Measurements from ENCODE around the gene TRIM51.
A peak's percentile ranks its signal among the peaks of the same experiment; 100 is the strongest.
"Not testable (repeated sequence)": the region's sequence is repeated elsewhere in the genome, so short reads cannot be mapped to it uniquely, and the experiment has no call there.

TRIM51 gene

GRCh38 chr11:55882997-55883396, at the start of gene TRIM51:
Gene TRIM51 (plus strand): TSS chr11:55883297. CDS start chr11:55885429, 2,132 bp downstream.
- not testable (repeated sequence) for H3K27ac ChIP-seq

GRCh38 chr11:55838452-55838851, 44.6 kb upstream of the TRIM51 start, which contains the start of gene OR5D16:
Gene OR5D16 (plus strand): TSS chr11:55838752. CDS start chr11:55838752, 0 bp downstream.
- no peak for TF ChIP-seq ZFX (IDR thresholded peaks at IDR 0.05; ENCODE audit: borderline replicate concordance)
- TF ChIP-seq CTCF (IDR thresholded peaks at IDR 0.05) = no peak
- no peak within 1 kb of the TSS for H3K27ac ChIP-seq

- H3K27ac ChIP-seq = no peak overlapping the region
- TF ChIP-seq CTCF (IDR thresholded peaks at IDR 0.05) = no peak
- TF ChIP-seq ZFX (IDR thresholded peaks at IDR 0.05; ENCODE audit: borderline replicate concordance) = no peak
These were observed 35.6 kb upstream of the TRIM51 start for GRCh38 chr11:55847453-55847852.

GRCh38 chr11:55849037-55849436, 34.1 kb upstream of the TRIM51 start:
- TF ChIP-seq ZFX (IDR thresholded peaks at IDR 0.05; ENCODE audit: borderline replicate concordance) (no peak), CTCF (IDR thresholded peaks at IDR 0.05) (no peak)
- no peak overlapping the region for H3K27ac ChIP-seq

GRCh38 chr11:55852141-55852540, 31.0 kb upstream of the TRIM51 start:
- H3K27ac ChIP-seq = no peak overlapping the region
- TF ChIP-seq CTCF (IDR thresholded peaks at IDR 0.05) (no peak), ZFX (IDR thresholded peaks at IDR 0.05; ENCODE audit: borderline replicate concordance) (no peak)

GRCh38 chr11:55854704-55855103, 28.4 kb upstream of the TRIM51 start:
- H3K27ac ChIP-seq = no peak overlapping the region
- TF ChIP-seq ZFX (IDR thresholded peaks at IDR 0.05; ENCODE audit: borderline replicate concordance) = no peak
- TF ChIP-seq CTCF (IDR thresholded peaks at IDR 0.05) = no peak

GRCh38 chr11:55867354-55867753, 15.7 kb upstream of the TRIM51 start:
- not testable (repeated sequence) for H3K27ac ChIP-seq

- 0 out of 2 replicates have a peak overlapping the region, but pooled peaks have one; percentile 22 for H3K27ac ChIP-seq
These were observed 10.4 kb upstream of the TRIM51 start for GRCh38 chr11:55872731-55873130.

GRCh38 chr11:55873146-55873545, 10.0 kb upstream of the TRIM51 start:
- H3K27ac ChIP-seq = 0 out of 2 replicates have a peak overlapping the region, but pooled peaks have one; percentile 22
- peak; percentile 35 for TF ChIP-seq CTCF (IDR thresholded peaks at IDR 0.05)

- H3K27ac ChIP-seq = not testable (repeated sequence)
These were observed 1.9 kb downstream of the TRIM51 start for GRCh38 chr11:55884995-55885394.

- not testable (repeated sequence) for H3K27ac ChIP-seq
These were observed 2.4 kb downstream of the TRIM51 start for GRCh38 chr11:55885481-55885880.

Measured in 22Rv1 (cell line).